Type B pancreatic cell (in vitro differentiated cells): ENCODE data around the gene SLC40A1. TPM values are rescaled to one million over a fixed set of nuclear protein-coding genes. Genes with fewer than 3 reads are reported as not detected.

Source experiments
- DNase-seq: peaks from one replicate; pipeline ENCODE4 v3.0.0; 2021; ENCODE audit warnings: mixed read lengths; ENCODE audit not compliant: unreplicated experiment; ENCODE audit errors: extremely low spot score
- H3K27ac Mint-ChIP-seq: 2 replicates; pipeline ENCODE4 v1.8.0; 2021; ENCODE audit warnings: mild to moderate bottlenecking, mixed read lengths
- H3K27me3 Mint-ChIP-seq: 2 replicates; pipeline ENCODE4 v1.8.0; 2021; ENCODE audit warnings: mixed read lengths
- H3K36me3 Mint-ChIP-seq: 2 replicates; pipeline ENCODE4 v1.8.0; 2021; ENCODE audit warnings: mixed read lengths
- H3K4me1 Mint-ChIP-seq: one replicate; pipeline ENCODE4 v1.8.0; 2021; ENCODE audit warnings: mixed read lengths; ENCODE audit not compliant: unreplicated experiment
- H3K4me3 Mint-ChIP-seq: 2 replicates; pipeline ENCODE4 v1.8.0; 2021; ENCODE audit warnings: mild to moderate bottlenecking, mixed read lengths
- H3K9me3 Mint-ChIP-seq: 2 replicates; pipeline ENCODE4 v1.8.0; 2021; ENCODE audit warnings: mixed read lengths
- total RNA-seq: library from RNA; stranded (reverse); gene quantifications from 2 replicates; pipeline ENCODE4 v1.2.1, GENCODE V29; 2021; ENCODE audit warnings: low replicate concordance
- TF ChIP-seq, protein P1 (sequence below): fragments of 200-600 bp; sonication (generic); conservative IDR thresholded peaks from 2 replicates; pipeline ENCODE4 v1.5.0; 2021; ENCODE audit warnings: antibody characterized with exemption, mild to moderate bottlenecking

Gene SLC40A1
- total RNA-seq, 1 donor from 2014 or later = 23.0 TPM

DNA sequence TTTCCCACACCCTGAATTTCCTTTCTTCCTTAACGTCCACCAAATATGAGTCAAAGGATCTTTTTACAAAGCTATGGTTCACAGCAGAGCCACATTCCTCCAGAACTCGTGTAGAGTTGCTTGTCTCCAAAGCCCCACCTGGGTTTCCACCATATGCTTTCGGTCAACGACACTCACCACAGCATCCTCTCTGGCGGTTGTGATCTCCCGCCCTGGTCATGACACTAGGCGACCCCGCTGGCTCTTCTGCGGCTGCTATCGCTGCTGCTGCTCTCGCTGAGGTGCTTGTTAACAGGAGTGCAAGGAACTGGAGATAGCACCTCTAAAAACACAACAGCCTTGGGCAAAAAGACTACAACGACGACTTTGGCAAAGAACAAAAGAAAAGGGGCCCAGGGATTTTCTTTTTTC, 340 bp downstream of the SLC40A1 start:
- Mint-ChIP-seq H3K36me3 (peaks cover 4% of the 10 kb centered on the region), H3K4me1 (peaks cover 21% of the 10 kb centered on the region), H3K9me3 (no peaks in the 10 kb centered on the region), H3K27ac (peak overlapping the region; percentile 57), H3K27me3 (peaks cover 21% of the 10 kb centered on the region), H3K4me3 (peak overlapping the region; percentile 88)
- no peak for DNase-seq
- TF ChIP-seq, protein P1, sequence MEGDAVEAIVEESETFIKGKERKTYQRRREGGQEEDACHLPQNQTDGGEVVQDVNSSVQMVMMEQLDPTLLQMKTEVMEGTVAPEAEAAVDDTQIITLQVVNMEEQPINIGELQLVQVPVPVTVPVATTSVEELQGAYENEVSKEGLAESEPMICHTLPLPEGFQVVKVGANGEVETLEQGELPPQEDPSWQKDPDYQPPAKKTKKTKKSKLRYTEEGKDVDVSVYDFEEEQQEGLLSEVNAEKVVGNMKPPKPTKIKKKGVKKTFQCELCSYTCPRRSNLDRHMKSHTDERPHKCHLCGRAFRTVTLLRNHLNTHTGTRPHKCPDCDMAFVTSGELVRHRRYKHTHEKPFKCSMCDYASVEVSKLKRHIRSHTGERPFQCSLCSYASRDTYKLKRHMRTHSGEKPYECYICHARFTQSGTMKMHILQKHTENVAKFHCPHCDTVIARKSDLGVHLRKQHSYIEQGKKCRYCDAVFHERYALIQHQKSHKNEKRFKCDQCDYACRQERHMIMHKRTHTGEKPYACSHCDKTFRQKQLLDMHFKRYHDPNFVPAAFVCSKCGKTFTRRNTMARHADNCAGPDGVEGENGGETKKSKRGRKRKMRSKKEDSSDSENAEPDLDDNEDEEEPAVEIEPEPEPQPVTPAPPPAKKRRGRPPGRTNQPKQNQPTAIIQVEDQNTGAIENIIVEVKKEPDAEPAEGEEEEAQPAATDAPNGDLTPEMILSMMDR = peak; percentile 18

DNA sequence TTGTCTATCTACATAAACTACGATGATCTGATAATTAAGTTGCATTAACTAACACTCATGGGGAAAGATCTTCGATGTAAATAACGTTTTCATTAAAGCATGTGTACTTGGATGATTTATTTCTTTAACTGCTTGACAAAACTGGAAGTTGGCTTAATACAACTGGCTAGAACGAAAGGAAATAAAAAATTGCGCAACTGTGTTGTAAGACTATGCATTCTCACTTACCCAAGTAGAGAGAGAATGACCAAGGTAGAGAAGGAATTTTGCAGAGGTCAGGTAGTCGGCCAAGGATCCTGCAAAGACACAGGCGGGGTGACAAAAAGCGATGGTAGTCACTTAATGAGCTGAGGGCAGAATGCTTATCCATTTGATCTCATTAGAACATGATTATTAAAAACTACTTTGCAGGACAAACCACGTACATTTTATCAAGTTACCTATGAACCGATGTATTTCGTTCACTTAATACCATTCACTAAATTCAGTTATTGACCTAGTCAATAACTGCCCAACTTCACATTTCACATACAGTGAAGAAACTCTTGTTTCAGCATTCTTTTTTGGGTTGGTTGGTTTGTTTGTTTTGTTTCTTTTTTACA, 900 bp downstream of the SLC40A1 start:
- H3K4me1 Mint-ChIP-seq = peaks cover 21% of the 10 kb centered on the region
- H3K27me3 Mint-ChIP-seq = peaks cover 21% of the 10 kb centered on the region
- DNase-seq = no peak
- TF ChIP-seq, protein P1 = no peak
- peak overlapping the region; percentile 88 for H3K4me3 Mint-ChIP-seq
- H3K36me3 Mint-ChIP-seq = peaks cover 5% of the 10 kb centered on the region
- H3K27ac Mint-ChIP-seq = peak overlapping the region; percentile 57
- no peaks in the 10 kb centered on the region for H3K9me3 Mint-ChIP-seq

DNA sequence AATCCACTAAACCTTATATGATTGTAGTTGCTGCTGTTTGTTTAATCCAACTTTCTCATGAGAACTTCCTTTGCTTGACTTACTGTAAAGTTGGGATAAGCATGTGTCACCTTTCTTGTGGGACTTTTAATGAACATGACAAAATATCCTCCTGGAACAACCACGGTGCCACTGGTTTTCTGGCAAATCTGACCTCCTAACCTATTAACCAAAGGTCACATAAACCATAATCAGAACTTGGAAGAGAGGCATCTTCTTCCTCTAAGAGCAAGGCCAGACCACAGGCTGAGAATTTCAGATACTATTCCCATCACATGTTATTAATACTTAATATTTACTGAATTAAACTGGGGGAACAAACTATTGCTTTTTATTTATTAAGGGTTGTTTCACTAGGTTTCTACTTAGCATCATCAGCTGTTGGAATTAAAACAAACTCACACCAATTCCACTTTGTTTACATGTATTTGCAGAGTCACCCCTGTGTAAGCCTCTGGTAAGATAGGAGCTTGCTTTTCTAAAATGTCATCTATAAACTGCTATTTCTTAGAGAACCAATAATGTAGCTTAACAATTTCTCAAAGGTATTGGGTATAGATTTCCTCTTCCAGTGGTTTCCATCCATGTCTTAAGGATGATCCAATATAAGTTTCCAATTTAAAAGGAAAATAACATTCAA, 2.2 kb downstream of the SLC40A1 start:
- no peaks in the 10 kb centered on the region for H3K9me3 Mint-ChIP-seq
- peaks cover 21% of the 10 kb centered on the region for H3K4me1 Mint-ChIP-seq
- TF ChIP-seq, protein P1 = no peak
- DNase-seq = no peak
- H3K27ac Mint-ChIP-seq = no peak overlapping the region
- H3K27me3 Mint-ChIP-seq = peaks cover 21% of the 10 kb centered on the region
- H3K4me3 Mint-ChIP-seq = peak overlapping the region; percentile 71
- peaks cover 8% of the 10 kb centered on the region for H3K36me3 Mint-ChIP-seq

DNA sequence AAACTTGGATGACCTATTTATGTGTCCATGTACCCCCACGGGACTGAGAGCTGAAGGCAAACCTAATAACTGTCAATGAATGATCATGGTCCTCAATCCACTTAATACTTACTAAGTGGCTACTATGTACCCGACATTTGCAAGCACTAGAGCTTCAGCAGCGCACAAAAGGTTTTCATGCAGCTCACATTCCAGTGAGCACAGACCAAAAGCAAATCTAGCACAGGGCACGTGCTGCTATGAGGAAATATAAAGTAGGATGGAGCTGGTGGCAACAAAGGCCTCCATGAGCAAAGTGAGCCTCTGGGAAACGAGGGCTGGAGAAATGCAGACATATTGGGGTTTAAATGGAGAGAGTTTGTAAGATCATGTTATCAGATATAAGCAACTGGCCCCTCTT, 3.5 kb downstream of the SLC40A1 start:
- H3K27me3 Mint-ChIP-seq = peaks cover 13% of the 10 kb centered on the region
- no peak overlapping the region for H3K27ac Mint-ChIP-seq
- peak overlapping the region; percentile 55 for H3K4me3 Mint-ChIP-seq

DNA sequence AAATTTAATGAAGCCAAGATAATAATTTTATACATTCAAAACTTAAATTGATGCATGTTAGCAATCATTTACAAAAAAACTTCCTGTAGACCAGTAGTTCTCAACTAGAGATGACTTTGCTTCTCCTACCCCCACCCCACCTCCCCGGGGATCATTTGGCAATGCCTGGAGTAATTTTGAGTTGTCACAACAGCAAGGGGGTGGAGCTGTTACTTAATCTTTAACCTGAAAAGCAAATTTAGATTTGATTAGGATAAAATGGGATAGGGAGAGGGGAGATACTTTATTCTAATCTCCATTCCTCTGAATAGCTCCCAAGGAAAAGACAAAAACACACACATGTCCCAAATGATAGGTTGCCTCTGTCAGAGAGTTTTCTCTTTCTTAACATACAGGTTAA, 4.2 kb downstream of the SLC40A1 start:
- no peaks in the 10 kb centered on the region for H3K9me3 Mint-ChIP-seq
- H3K27ac Mint-ChIP-seq = no peak overlapping the region
- DNase-seq = no peak
- TF ChIP-seq, protein P1 = no peak
- peaks cover 6% of the 10 kb centered on the region for H3K27me3 Mint-ChIP-seq
- peaks cover 21% of the 10 kb centered on the region for H3K4me1 Mint-ChIP-seq
- H3K36me3 Mint-ChIP-seq = peaks cover 18% of the 10 kb centered on the region
- no peak overlapping the region for H3K4me3 Mint-ChIP-seq

More for the DNA sequence above, 3.5 kb downstream of the SLC40A1 start:
- TF ChIP-seq, protein P1 = no peak
- H3K36me3 Mint-ChIP-seq = peaks cover 17% of the 10 kb centered on the region
- DNase-seq = no peak
- H3K4me1 Mint-ChIP-seq = peaks cover 21% of the 10 kb centered on the region
- no peaks in the 10 kb centered on the region for H3K9me3 Mint-ChIP-seq
